Measurements from ENCODE around the gene CMTM2. TPM values are rescaled to one million over a fixed set of nuclear protein-coding genes. Genes with fewer than 3 reads are reported as not detected.

Gene CMTM2
- polyA plus RNA-seq, 1 donor from 2014 or later, result 0.25 TPM

- H3K27ac ChIP-seq (ENCODE audit: low read length), result no peak overlapping the region
- no peak overlapping the region for H3K9ac ChIP-seq (ENCODE audit: low read length)
- no peaks in the 10 kb centered on the region for H3F3A ChIP-seq (ENCODE audit: insufficient read depth, low read length, poor library complexity, severe bottlenecking)
- H3K4me2 ChIP-seq (ENCODE audit: low read length), result no peak overlapping the region
- H2AFZ ChIP-seq (ENCODE audit: low read depth, low read length), result no peak overlapping the region
- H3K9me3 ChIP-seq (ENCODE audit: low read length), result no peaks in the 10 kb centered on the region
- no peaks in the 10 kb centered on the region for H3K36me3 ChIP-seq (ENCODE audit: insufficient read depth, low read length)
- H3K9me2 ChIP-seq (ENCODE audit: insufficient read depth, low read length), result no peaks in the 10 kb centered on the region
- TF ChIP-seq CTCF (IDR thresholded peaks at IDR 0.05; ENCODE audit: poor library complexity, severe bottlenecking) (no peak), EZH2 (IDR thresholded peaks at IDR 0.05; ENCODE audit: borderline replicate concordance, insufficient read depth, low read length, poor library complexity, severe bottlenecking) (no peak), SMC3 (conservative IDR thresholded peaks at IDR 0.05; ENCODE audit: poor library complexity) (no peak), RAD21 (conservative IDR thresholded peaks at IDR 0.05) (no peak), POLR2AphosphoS5 (IDR thresholded peaks at IDR 0.05) (no peak), REST (IDR thresholded peaks at IDR 0.05; ENCODE audit: borderline replicate concordance) (no peak), MXI1 (conservative IDR thresholded peaks at IDR 0.05; ENCODE audit: poor library complexity, severe bottlenecking) (no peak), EP300 (conservative IDR thresholded peaks at IDR 0.05; ENCODE audit: poor library complexity, severe bottlenecking) (no peak), TAF1 (IDR thresholded peaks at IDR 0.05; ENCODE audit: low read depth) (no peak)
- no peak overlapping the region for H3K4me3 ChIP-seq (ENCODE audit: low read length)
- H3K79me2 ChIP-seq (replicated peaks; ENCODE audit: insufficient read depth, low read length), result no peaks in the 10 kb centered on the region
- no peaks in the 10 kb centered on the region for H4K20me1 ChIP-seq (ENCODE audit: insufficient read depth)
- peaks cover 21% of the 10 kb centered on the region for H3K27me3 ChIP-seq (ENCODE audit: insufficient read depth, low read depth, low read length)
Measured at GRCh38 chr16:66575060-66575459, 4.2 kb upstream of the CMTM2 start.

- H3K9ac ChIP-seq (ENCODE audit: low read length), result no peak overlapping the region
- H3K9me3 ChIP-seq (ENCODE audit: low read length), result no peaks in the 10 kb centered on the region
- H3K36me3 ChIP-seq (ENCODE audit: insufficient read depth, low read length), result no peaks in the 10 kb centered on the region
- no peak overlapping the region for H2AFZ ChIP-seq (ENCODE audit: low read depth, low read length)
- no peaks in the 10 kb centered on the region for H3K79me2 ChIP-seq (replicated peaks; ENCODE audit: insufficient read depth, low read length)
- H3F3A ChIP-seq (ENCODE audit: insufficient read depth, low read length, poor library complexity, severe bottlenecking), result no peaks in the 10 kb centered on the region
- no peaks in the 10 kb centered on the region for H4K20me1 ChIP-seq (ENCODE audit: insufficient read depth)
- no peak overlapping the region for H3K4me3 ChIP-seq (ENCODE audit: low read length)
- TF ChIP-seq REST (IDR thresholded peaks at IDR 0.05; ENCODE audit: borderline replicate concordance) (no peak), MXI1 (conservative IDR thresholded peaks at IDR 0.05; ENCODE audit: poor library complexity, severe bottlenecking) (no peak), RAD21 (conservative IDR thresholded peaks at IDR 0.05) (no peak), POLR2AphosphoS5 (IDR thresholded peaks at IDR 0.05) (no peak), CTCF (IDR thresholded peaks at IDR 0.05; ENCODE audit: poor library complexity, severe bottlenecking) (no peak), TAF1 (IDR thresholded peaks at IDR 0.05; ENCODE audit: low read depth) (no peak), SMC3 (conservative IDR thresholded peaks at IDR 0.05; ENCODE audit: poor library complexity) (no peak), EP300 (conservative IDR thresholded peaks at IDR 0.05; ENCODE audit: poor library complexity, severe bottlenecking) (no peak), EZH2 (IDR thresholded peaks at IDR 0.05; ENCODE audit: borderline replicate concordance, insufficient read depth, low read length, poor library complexity, severe bottlenecking) (no peak)
- H3K4me2 ChIP-seq (ENCODE audit: low read length), result no peak overlapping the region
- no peaks in the 10 kb centered on the region for H3K9me2 ChIP-seq (ENCODE audit: insufficient read depth, low read length)
- peaks cover 21% of the 10 kb centered on the region for H3K27me3 ChIP-seq (ENCODE audit: insufficient read depth, low read depth, low read length)
- no peak overlapping the region for H3K27ac ChIP-seq (ENCODE audit: low read length)
Measured at GRCh38 chr16:66576296-66576695, 3.0 kb upstream of the CMTM2 start.
